Measurements from ENCODE around the gene CHRNA4. TPM values are rescaled to one million over a fixed set of nuclear protein-coding genes. Genes with fewer than 3 reads are reported as not detected.

The CHRNA4 gene
- total and polyA plus RNA-seq, 2 donors (not counting 1 experiment from before 2014, with no cell fraction given), result not detected

DNA sequence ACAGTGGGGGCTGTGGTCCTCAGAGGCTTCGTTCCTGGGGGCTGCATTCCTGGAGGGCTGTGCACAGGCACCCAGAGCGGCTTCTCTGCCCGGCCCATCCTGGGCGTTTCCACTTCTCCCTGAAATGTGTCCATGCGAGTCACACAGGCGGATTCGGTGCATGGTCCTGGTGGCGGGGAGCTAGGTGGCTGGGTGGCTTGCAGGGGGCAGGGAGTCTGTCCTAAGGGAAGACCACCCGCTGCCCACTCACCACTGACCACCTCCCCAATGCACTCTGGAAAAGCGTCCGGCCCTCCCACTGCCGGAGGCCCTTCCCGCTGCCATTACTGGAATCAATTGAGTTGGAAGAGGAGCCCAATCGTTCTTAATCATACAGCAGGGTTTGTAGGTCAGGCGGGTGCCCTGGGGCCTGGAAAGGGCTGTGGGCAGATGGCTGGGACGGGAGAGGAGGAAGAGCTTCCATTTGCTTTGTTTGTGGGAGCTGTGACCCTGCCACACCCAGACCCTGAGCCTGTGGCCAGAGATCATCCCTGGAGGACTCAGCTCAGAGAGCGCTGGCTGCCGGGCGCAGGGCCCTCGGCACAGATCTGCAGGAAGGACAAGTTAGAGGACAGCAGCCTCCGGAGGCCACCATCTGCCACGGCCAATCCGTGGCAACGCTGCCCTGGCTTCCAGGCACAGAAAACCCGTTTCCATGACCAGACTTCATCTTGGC lies 6.4 kb downstream of the CHRNA4 start:
- no peak for TF ChIP-seq EZH2 (IDR thresholded peaks at IDR 0.05; ENCODE audit: low read length, missing control alignments)
- TF ChIP-seq, protein P1, sequence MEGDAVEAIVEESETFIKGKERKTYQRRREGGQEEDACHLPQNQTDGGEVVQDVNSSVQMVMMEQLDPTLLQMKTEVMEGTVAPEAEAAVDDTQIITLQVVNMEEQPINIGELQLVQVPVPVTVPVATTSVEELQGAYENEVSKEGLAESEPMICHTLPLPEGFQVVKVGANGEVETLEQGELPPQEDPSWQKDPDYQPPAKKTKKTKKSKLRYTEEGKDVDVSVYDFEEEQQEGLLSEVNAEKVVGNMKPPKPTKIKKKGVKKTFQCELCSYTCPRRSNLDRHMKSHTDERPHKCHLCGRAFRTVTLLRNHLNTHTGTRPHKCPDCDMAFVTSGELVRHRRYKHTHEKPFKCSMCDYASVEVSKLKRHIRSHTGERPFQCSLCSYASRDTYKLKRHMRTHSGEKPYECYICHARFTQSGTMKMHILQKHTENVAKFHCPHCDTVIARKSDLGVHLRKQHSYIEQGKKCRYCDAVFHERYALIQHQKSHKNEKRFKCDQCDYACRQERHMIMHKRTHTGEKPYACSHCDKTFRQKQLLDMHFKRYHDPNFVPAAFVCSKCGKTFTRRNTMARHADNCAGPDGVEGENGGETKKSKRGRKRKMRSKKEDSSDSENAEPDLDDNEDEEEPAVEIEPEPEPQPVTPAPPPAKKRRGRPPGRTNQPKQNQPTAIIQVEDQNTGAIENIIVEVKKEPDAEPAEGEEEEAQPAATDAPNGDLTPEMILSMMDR (conservative IDR thresholded peaks at IDR 0.05 in 1 of 2, IDR thresholded peaks at IDR 0.05 in 1 of 2; ENCODE audit: low read depth in 1 of 2, low read length in 2 of 2), result no peak
- no peak for DNase-seq (ENCODE audit: low read depth in 2 of 2)

DNA sequence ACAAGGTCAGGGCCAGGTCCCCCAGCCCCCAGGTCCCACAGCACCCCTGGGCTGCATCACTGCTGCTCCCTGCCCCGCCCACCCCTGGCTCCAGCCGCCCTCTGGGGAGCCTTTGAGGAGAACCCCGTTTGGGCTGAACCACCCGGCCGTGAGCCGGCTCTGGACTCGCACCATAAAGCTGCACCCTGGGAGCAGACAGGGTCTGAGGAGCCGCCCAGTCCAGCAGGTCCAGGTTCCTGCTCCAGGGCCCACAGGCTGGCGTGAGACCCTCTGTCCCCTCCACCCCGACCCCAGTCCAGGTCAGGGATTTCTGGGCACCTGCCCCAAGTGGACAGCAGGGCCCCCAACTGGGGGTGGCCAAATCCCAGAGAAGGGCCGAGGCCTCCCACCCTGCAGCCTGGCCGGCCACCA lies 8.3 kb downstream of the CHRNA4 start:
- Histone ChIP-seq H3K4me3 (replicated peaks in 1 of 4; ENCODE audit: control extremely low read depth in 1 of 4, insufficient read depth in 1 of 4, low read depth in 3 of 4, low read length in 4 of 4) (no peak overlapping the region), H3K27me3 (ENCODE audit: control insufficient read depth, insufficient read depth, low read length) (no peaks in the 10 kb centered on the region), H3K4me2 (ENCODE audit: extremely low read depth, insufficient read depth, low read length) (no peak overlapping the region), H3K79me2 (ENCODE audit: control insufficient read depth, insufficient read depth, low read length) (no peaks in the 10 kb centered on the region), H3K27ac (ENCODE audit: insufficient read depth, low read length) (no peak overlapping the region), H4K20me1 (ENCODE audit: control insufficient read depth, extremely low read depth, insufficient read depth, low read length) (no peaks in the 10 kb centered on the region), H2AFZ (ENCODE audit: low read length) (no peak overlapping the region), H3K4me1 (ENCODE audit: control insufficient read depth, extremely low read depth, insufficient read depth, low read length) (no peaks in the 10 kb centered on the region), H3K9ac (ENCODE audit: insufficient read depth, low read length) (no peak overlapping the region), H3K9me3 (ENCODE audit: control insufficient read depth, insufficient read depth, low read depth, low read length) (no peaks in the 10 kb centered on the region), H3K36me3 (ENCODE audit: control insufficient read depth, insufficient read depth, low read length) (no peaks in the 10 kb centered on the region)
- no peak for TF ChIP-seq EZH2 (IDR thresholded peaks at IDR 0.05; ENCODE audit: low read length, missing control alignments)
- TF ChIP-seq, protein P1 (conservative IDR thresholded peaks at IDR 0.05 in 1 of 2, IDR thresholded peaks at IDR 0.05 in 1 of 2; ENCODE audit: low read depth in 1 of 2, low read length in 2 of 2), result no peak
- no peak for DNase-seq (ENCODE audit: low read depth in 2 of 2)

More for the DNA sequence above, 6.4 kb downstream of the CHRNA4 start:
- Histone ChIP-seq H2AFZ (ENCODE audit: low read length) (no peak overlapping the region), H3K79me2 (ENCODE audit: control insufficient read depth, insufficient read depth, low read length) (no peaks in the 10 kb centered on the region), H3K4me1 (ENCODE audit: control insufficient read depth, extremely low read depth, insufficient read depth, low read length) (no peaks in the 10 kb centered on the region), H3K4me2 (ENCODE audit: extremely low read depth, insufficient read depth, low read length) (no peak overlapping the region), H4K20me1 (ENCODE audit: control insufficient read depth, extremely low read depth, insufficient read depth, low read length) (no peaks in the 10 kb centered on the region), H3K36me3 (ENCODE audit: control insufficient read depth, insufficient read depth, low read length) (no peaks in the 10 kb centered on the region), H3K4me3 (replicated peaks in 1 of 4; ENCODE audit: control extremely low read depth in 1 of 4, insufficient read depth in 1 of 4, low read depth in 3 of 4, low read length in 4 of 4) (no peak overlapping the region), H3K9me3 (ENCODE audit: control insufficient read depth, insufficient read depth, low read depth, low read length) (no peaks in the 10 kb centered on the region), H3K27me3 (ENCODE audit: control insufficient read depth, insufficient read depth, low read length) (no peaks in the 10 kb centered on the region), H3K9ac (ENCODE audit: insufficient read depth, low read length) (no peak overlapping the region), H3K27ac (ENCODE audit: insufficient read depth, low read length) (no peak overlapping the region)

DNA sequence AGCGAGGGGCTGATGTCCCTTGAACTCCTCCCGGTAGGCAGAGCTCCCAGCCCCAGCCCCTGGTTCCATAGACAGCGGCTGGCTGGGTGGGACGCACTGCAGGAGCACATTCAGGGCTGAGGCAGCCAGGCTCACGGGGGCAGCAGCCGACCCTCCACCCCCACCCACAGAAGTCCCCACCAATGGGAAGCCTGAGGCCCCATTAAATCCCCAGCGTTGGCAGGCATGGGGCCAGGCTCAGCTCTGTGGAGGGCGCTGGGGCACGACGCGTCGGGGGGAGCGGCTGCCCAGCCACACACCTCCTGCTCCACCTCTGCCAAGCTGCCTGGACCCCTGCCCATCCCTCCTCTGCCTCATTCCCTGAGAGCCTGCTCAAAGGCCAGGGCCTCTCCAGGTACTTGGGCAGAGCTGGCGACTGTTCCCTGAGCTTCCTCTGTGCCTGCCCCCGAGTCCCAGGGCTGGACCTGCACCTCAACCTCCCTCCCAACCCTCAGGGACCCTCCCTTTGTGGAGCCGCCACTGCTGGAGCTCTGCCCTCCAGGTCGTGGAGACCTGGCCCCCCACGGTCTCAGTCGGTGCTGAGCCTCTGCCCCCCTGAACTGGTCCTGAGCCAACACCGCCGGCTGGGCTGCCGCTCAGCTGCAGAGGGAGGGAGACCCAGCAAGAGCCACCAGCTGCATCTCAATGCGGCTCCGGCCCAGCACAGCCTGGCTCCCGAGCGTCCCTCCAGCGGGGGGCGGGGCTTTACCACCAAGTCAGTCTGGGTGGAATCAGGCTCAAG lies 9.1 kb downstream of the CHRNA4 start:
- Histone ChIP-seq H4K20me1 (ENCODE audit: control insufficient read depth, extremely low read depth, insufficient read depth, low read length) (no peaks in the 10 kb centered on the region), H3K27me3 (ENCODE audit: control insufficient read depth, insufficient read depth, low read length) (no peaks in the 10 kb centered on the region), H3K4me3 (replicated peaks in 1 of 4; ENCODE audit: control extremely low read depth in 1 of 4, insufficient read depth in 1 of 4, low read depth in 3 of 4, low read length in 4 of 4) (no peak overlapping the region), H3K27ac (ENCODE audit: insufficient read depth, low read length) (no peak overlapping the region), H3K36me3 (ENCODE audit: control insufficient read depth, insufficient read depth, low read length) (no peaks in the 10 kb centered on the region), H3K4me2 (ENCODE audit: extremely low read depth, insufficient read depth, low read length) (no peak overlapping the region), H3K9me3 (ENCODE audit: control insufficient read depth, insufficient read depth, low read depth, low read length) (no peaks in the 10 kb centered on the region), H3K9ac (ENCODE audit: insufficient read depth, low read length) (no peak overlapping the region), H3K79me2 (ENCODE audit: control insufficient read depth, insufficient read depth, low read length) (no peaks in the 10 kb centered on the region), H3K4me1 (ENCODE audit: control insufficient read depth, extremely low read depth, insufficient read depth, low read length) (no peaks in the 10 kb centered on the region), H2AFZ (ENCODE audit: low read length) (no peak overlapping the region)
- DNase-seq (ENCODE audit: low read depth in 2 of 2), result no peak
- no peak for TF ChIP-seq EZH2 (IDR thresholded peaks at IDR 0.05; ENCODE audit: low read length, missing control alignments)
- TF ChIP-seq, protein P1 (conservative IDR thresholded peaks at IDR 0.05 in 1 of 2, IDR thresholded peaks at IDR 0.05 in 1 of 2; ENCODE audit: low read depth in 1 of 2, low read length in 2 of 2), result no peak

Measured in fibroblast of lung (primary cell).